AG10803 (cell line): Measurements from ENCODE around the gene ZNF865.

Source experiments
- DNase-seq: peaks from one replicate; pipeline ENCODE4 v3.0.0; 2010; ENCODE audit warnings: low read depth
- H3K4me3 ChIP-seq: 2 replicates; pipeline ENCODE4 v1.5.1; 2011; ENCODE audit warnings: mild to moderate bottlenecking, low read length, control low read depth
- TF ChIP-seq, protein P1 (sequence below): conservative IDR thresholded peaks from 2 replicates; pipeline ENCODE4 v1.5.1; 2011; ENCODE audit warnings: mild to moderate bottlenecking, low read length, control low read depth, inconsistent platforms

The ZNF865 gene

DNA sequence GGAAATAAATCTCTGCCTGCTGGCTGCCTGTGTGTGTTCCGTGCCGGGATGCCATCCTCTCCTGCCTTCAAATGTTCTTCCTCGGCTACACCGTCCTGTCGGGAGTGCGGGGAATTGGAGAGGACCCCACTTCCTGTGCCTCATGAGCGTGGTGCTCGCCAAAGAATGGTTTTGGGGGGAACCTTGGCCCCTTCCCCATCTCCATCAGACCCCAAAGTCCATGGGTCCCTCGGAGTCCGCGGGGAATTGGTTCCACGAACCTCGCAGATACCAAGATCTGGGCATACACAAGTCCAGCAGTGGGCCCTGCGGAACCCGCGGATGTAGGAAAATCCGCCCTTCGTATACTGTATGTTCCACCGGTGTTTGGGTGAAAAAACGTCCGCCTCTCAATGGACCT, 2.3 kb upstream of the ZNF865 start:
- TF ChIP-seq, protein P1, sequence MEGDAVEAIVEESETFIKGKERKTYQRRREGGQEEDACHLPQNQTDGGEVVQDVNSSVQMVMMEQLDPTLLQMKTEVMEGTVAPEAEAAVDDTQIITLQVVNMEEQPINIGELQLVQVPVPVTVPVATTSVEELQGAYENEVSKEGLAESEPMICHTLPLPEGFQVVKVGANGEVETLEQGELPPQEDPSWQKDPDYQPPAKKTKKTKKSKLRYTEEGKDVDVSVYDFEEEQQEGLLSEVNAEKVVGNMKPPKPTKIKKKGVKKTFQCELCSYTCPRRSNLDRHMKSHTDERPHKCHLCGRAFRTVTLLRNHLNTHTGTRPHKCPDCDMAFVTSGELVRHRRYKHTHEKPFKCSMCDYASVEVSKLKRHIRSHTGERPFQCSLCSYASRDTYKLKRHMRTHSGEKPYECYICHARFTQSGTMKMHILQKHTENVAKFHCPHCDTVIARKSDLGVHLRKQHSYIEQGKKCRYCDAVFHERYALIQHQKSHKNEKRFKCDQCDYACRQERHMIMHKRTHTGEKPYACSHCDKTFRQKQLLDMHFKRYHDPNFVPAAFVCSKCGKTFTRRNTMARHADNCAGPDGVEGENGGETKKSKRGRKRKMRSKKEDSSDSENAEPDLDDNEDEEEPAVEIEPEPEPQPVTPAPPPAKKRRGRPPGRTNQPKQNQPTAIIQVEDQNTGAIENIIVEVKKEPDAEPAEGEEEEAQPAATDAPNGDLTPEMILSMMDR = no peak
- H3K4me3 ChIP-seq = no peak overlapping the region
- no peak for DNase-seq

DNA sequence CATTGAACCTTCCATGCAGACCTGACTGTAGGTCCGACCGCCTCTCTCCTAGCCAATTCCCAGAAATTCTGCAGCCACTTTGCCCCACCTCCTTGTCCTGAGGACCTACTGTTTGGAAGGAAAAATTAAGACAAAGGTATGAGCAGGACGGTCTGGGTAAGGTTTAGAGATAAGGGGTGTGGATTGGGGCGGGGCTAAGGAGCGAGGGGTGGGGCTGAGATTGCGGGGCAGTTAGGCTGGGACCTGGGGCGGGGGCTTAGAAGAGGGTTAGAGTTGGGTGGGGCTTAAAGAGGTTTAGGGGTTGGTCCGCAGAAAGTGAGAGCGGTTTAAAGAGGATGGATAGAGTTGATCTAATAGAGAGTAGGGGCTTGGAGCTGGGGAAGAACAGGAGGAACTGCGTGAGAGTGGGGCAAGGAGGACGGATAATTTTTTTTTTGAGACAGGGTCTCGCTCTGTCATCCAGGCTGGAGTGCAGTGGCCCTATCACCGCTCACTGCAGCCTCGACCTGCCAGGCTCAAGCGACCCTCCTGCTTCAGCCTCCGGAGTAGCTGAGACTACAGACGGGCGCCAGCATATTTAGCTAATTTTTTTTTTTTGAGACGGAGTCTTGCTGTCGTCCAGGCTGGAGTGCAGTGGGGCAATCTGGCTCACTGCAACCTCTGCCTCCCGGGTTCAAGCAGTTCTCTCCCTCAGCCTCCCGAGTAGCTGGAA, 1.7 kb upstream of the ZNF865 start:
- no peak for DNase-seq
- H3K4me3 ChIP-seq = no peak overlapping the region
- TF ChIP-seq, protein P1 = no peak

DNA sequence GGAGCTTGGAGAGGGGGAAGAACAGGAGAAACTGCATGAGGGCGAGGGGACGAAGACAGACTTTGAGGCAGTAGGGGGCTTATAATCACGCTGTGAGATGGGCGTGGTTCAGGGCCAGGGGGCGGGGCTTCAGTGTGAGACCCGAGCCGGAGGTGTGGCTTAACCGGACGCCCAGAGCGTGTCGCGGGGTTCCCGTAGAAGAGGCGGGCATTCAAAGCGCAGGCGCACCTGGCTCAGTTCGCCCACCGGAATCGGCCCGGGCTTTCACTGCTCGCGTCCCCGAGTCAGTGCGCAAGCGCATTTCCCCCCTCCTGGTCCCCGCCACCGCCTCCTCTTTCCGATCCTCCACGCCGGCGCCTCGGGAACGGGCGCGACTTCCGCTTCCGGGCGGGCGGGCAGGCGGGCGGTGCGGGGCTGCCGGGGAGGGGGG, 225 bp upstream of the ZNF865 start:
- TF ChIP-seq, protein P1 = no peak
- H3K4me3 ChIP-seq = peak overlapping the region; percentile 91
- peak; percentile 92 for DNase-seq

DNA sequence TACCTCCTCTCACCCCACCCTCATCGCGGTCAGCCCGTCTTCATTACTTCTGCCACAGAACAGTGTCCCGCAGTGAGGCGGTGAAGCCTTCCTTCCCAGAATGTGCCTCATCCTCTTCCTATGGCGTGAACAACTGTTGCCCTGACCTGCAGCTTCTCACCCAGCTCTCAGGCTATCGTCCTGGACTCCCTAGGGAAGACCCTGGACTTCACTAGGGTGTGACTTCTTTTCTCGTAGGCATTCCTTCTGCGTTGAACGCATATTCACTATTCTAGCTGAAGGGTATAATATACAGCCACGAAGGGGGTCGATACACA, 982 bp downstream of the ZNF865 start:
- no peak for DNase-seq
- TF ChIP-seq, protein P1 = no peak
- peak overlapping the region; percentile 91 for H3K4me3 ChIP-seq

DNA sequence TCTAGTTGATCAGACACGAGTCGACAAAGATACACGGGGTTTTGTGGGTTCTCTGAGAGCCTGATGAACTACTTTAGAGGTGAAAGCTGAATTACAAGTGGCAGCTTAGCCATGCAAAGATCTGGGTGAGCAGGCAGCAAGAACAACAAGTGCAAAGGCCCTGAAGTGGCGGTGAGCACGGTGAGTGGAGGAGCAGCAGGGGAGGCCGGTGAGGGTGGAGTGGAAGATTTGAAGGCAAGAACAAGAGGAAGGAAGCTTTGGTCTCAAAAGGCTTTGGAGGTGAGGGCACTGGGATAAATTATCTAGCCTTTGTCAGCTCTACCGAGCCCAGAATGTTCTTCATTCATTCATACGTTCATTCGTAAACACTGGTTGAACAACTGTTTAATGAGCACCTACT, 1.4 kb downstream of the ZNF865 start:
- TF ChIP-seq, protein P1 = no peak
- no peak for DNase-seq
- H3K4me3 ChIP-seq = peak overlapping the region; percentile 91

DNA sequence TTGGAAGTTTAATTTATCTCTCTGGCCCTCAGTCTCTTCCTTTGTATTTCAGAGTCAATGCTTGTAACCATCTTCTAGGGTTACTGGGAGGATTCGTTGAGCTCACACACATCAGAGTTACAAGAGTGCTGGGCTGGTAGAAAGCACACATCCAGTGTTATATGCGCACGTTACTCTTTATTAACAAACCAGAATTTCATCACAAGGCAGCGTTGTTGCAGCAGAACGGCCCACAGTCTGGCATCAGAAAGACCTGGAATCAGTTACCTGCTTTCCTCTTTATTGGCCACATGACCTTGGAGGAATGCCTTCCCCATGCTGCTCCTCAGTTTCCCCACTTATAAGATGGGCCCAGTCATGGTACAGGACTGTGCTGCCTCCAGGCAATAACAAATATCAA, 3.9 kb downstream of the ZNF865 start:
- H3K4me3 ChIP-seq = no peak overlapping the region
- no peak for DNase-seq
- TF ChIP-seq, protein P1 = no peak

DNA sequence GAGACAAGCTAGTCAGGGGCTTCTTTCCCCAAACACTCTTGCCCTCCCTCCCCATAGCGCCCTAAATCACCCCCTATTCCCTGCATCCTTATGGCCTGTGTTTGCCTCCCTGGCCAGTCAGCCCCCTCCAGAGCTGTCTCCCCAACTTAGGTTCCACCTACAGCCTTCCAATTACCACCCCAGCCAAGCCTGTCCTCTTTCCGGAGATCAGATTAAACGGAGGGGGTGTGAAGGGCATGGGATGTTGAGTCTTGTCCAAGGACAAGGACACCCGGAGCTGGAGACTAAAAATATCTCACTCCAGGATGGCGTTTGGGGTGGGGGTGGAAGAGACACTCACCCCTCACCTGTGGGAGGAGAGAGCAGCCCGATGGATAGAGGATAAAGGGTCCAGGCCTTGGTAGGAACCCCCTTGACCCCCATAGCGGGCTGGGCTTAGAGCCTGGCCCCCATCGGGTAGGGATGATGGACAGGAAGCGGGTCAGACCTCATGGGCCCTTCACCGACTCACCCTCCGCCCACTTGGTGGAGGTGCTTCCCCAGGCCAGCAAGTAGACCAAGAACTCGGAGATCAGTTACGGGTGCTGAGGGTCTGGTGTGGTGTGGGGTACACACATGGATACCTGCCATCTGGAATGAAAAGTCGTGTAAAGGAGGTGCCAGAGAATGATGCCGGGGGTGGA, 6.0 kb downstream of the ZNF865 start:
- no peak for DNase-seq
- TF ChIP-seq, protein P1 = no peak
- no peak overlapping the region for H3K4me3 ChIP-seq
